Tibial nerve (tissue), 4 donors: Measurements from ENCODE around the gene SDK1. TPM values are rescaled to one million over a fixed set of nuclear protein-coding genes. Genes with fewer than 3 reads are reported as not detected.

Experiments
- DNase-seq, 2 donors: peaks; one replicate each; pipeline ENCODE4 v3.0.0-alpha.2; 2019; ENCODE audit warnings: low spot score in 2 of 2
- H3K27ac ChIP-seq, 4 donors: fragments of 200-600 bp; sonication (generic) in 3 of 4; one replicate each; pipeline ENCODE4 v1.5.1; 2017 to 2019; ENCODE audit warnings: mild to moderate bottlenecking in 1 of 4
- H3K27me3 ChIP-seq, 2 donors: fragments of 200-600 bp; sonication (generic) in 1 of 2; one replicate each; pipeline versions ENCODE4 v1.5.1 to v1.6.0; 2017 to 2019
- H3K36me3 ChIP-seq, 3 donors: fragments of 200-600 bp; sonication (generic); one replicate each; pipeline ENCODE4 v1.5.1; 2018 to 2019
- H3K4me1 ChIP-seq, 4 donors: fragments of 200-600 bp; sonication (generic) in 3 of 4; one replicate each; pipeline ENCODE4 v1.5.1; 2017 to 2019
- H3K4me3 ChIP-seq, 4 donors: fragments of 200-600 bp; sonication (generic) in 3 of 4; one replicate each; pipeline ENCODE4 v1.5.1; 2017 to 2019; ENCODE audit warnings: mild to moderate bottlenecking in 1 of 4, moderate library complexity in 1 of 4
- H3K9me3 ChIP-seq, 4 donors: fragments of 200-600 bp; sonication (generic) in 3 of 4; one replicate each; pipeline ENCODE4 v1.5.1; 2017 to 2019
- EP300 ChIP-seq, 2 donors: sonication (generic); formaldehyde crosslinking; IDR thresholded peaks; one replicate each; pipeline ENCODE4 v1.6.1; 2017; ENCODE audit warnings: antibody characterized with exemption in 2 of 2, mild to moderate bottlenecking in 1 of 2
- POLR2A ChIP-seq, 2 donors: fragments of 450-650 bp; IDR thresholded peaks; one replicate each; pipeline ENCODE4 v1.6.1; 2017; ENCODE audit warnings: antibody characterized with exemption in 2 of 2, mild to moderate bottlenecking in 2 of 2, moderate library complexity in 2 of 2
- WGBS, 2 donors: methylation state at CpG; one replicate each; pipeline ENCODE4 v1.1.5; 2018; 5-methylcytosine and 5-hydroxymethylcytosine counted together
- total RNA-seq, 4 donors: library from RNA; depleted of rRNA; stranded (reverse); fragments of >200 nt; gene quantifications; one replicate each; pipeline ENCODE4 v1.1.0, GENCODE V29; 2016
- TF ChIP-seq, protein P1 (sequence below), 5 experiments: fragments of 200-600 bp in 3 of 5; fragments of 450-650 bp in 2 of 5; sonication (generic) in 3 of 5; IDR thresholded peaks; one replicate each; pipeline ENCODE4 v1.5.1; 2016 to 2019; ENCODE audit warnings: antibody characterized with exemption in 5 of 5, mild to moderate bottlenecking in 3 of 5, moderate library complexity in 2 of 5

Gene SDK1
- total RNA-seq, 4 donors from 2014 or later, result 8.2 to 16.2 (median 12.9) TPM

GRCh38 chr7:4067874-4068273 lies 766.8 kb downstream of the SDK1 start:
- WGBS, 2 donors, result 67 to 80% methylated on average over 4 of the region's 4 CpGs
- peaks cover 0 to 7% (median 0%) of the 10 kb centered on the region in 3 donors for H3K36me3 ChIP-seq
- no peak overlapping the region for H3K27ac ChIP-seq
- TF ChIP-seq, protein P1, sequence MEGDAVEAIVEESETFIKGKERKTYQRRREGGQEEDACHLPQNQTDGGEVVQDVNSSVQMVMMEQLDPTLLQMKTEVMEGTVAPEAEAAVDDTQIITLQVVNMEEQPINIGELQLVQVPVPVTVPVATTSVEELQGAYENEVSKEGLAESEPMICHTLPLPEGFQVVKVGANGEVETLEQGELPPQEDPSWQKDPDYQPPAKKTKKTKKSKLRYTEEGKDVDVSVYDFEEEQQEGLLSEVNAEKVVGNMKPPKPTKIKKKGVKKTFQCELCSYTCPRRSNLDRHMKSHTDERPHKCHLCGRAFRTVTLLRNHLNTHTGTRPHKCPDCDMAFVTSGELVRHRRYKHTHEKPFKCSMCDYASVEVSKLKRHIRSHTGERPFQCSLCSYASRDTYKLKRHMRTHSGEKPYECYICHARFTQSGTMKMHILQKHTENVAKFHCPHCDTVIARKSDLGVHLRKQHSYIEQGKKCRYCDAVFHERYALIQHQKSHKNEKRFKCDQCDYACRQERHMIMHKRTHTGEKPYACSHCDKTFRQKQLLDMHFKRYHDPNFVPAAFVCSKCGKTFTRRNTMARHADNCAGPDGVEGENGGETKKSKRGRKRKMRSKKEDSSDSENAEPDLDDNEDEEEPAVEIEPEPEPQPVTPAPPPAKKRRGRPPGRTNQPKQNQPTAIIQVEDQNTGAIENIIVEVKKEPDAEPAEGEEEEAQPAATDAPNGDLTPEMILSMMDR (IDR thresholded peaks at IDR 0.05), result no peak
- TF ChIP-seq EP300 (IDR thresholded peaks at IDR 0.05) (no peak), POLR2A (IDR thresholded peaks at IDR 0.05) (no peak)
- no peaks in the 10 kb centered on the region for H3K27me3 ChIP-seq
- H3K4me3 ChIP-seq, result no peak overlapping the region
- no peaks in the 10 kb centered on the region for H3K4me1 ChIP-seq
- no peak for DNase-seq
- no peaks in the 10 kb centered on the region for H3K9me3 ChIP-seq

DNA sequence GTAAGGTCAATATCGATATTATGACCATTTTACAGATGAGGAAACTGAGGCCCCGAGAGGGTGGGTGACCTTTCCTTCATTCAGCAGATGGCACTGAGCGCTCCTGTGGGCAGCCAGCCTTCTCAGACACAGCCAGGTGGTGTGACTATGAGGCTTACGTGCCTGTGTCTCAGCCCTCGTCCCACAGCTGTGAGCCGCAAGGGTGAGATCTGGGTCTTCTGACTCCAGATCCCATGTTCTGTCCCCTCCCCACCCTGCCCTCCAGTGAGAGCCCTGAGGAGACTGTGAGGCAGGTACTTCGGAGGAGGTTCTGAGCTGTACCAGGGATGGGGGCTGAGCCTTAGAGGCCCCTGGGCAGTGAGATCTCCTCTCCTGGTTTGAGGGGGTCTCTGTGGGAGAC lies 767.2 kb downstream of the SDK1 start:
- H3K4me1 ChIP-seq, result no peaks in the 10 kb centered on the region
- H3K27me3 ChIP-seq, result no peaks in the 10 kb centered on the region
- no peak for DNase-seq
- no peaks in the 10 kb centered on the region for H3K9me3 ChIP-seq
- peaks cover 0 to 7% (median 0%) of the 10 kb centered on the region in 3 donors for H3K36me3 ChIP-seq
- WGBS, 2 donors, result 86 to 92% methylated on average over 7 of the region's 7 CpGs
- no peak overlapping the region for H3K4me3 ChIP-seq
- TF ChIP-seq EP300 (IDR thresholded peaks at IDR 0.05) (no peak), POLR2A (IDR thresholded peaks at IDR 0.05) (no peak)
- TF ChIP-seq, protein P1 (IDR thresholded peaks at IDR 0.05), result no peak
- H3K27ac ChIP-seq, result no peak overlapping the region

DNA sequence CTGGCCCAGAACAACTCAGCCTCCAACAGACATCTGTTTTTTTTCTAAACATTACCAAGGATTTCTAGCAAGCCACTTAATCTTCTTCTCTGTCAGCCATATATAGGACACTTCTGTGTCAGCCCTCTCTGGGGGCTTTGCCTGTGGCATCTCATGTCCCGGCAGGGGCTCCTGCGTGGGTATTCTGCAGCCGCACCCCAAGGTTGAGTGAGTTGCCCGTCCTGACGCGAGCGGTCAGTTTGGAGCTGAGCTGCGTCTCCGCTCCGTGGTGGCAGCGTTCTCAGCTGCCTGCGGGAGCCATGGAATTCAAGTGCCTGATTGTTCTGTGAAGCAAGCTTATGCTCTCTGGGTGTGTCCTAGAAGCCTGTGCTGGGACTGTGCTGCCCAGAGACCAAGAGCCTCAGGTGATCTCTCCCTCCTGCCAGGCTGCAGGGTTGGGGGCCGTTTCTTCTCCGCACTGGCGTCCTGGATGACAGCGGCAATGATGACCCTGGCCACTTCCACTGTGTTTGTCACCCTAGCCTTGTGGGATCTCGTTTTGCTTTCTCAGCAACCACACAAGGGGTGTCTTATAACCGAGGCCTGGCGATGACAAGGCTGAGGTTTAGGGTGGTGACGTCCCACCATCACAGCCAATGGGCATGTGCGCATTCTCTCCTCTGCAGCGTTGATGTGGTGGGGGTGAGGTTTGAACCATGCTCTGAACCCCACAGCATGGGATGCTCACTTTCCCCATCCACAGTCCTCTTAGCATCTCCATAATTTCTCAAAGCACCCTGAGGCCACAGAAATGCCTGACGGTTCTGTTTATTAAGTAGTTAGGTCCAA lies 768.4 kb downstream of the SDK1 start:
- no peak for DNase-seq
- Histone ChIP-seq H3K27me3 (no peaks in the 10 kb centered on the region), H3K4me1 (no peaks in the 10 kb centered on the region), H3K4me3 (no peak overlapping the region), H3K36me3 (peaks cover 0 to 7% (median 0%) of the 10 kb centered on the region in 3 donors), H3K27ac (no peak overlapping the region), H3K9me3 (no peaks in the 10 kb centered on the region)
- no peak for TF ChIP-seq POLR2A (IDR thresholded peaks at IDR 0.05)
- TF ChIP-seq, protein P1 (IDR thresholded peaks at IDR 0.05), result no peak
- 81 to 88% methylated on average over 16 to 23 of the region's 23 CpGs for WGBS, 2 donors

- Histone ChIP-seq H3K4me1 (no peaks in the 10 kb centered on the region), H3K4me3 (no peak overlapping the region), H3K9me3 (no peaks in the 10 kb centered on the region), H3K36me3 (peaks cover 0 to 7% (median 0%) of the 10 kb centered on the region in 3 donors), H3K27me3 (no peaks in the 10 kb centered on the region), H3K27ac (no peak overlapping the region)
- DNase-seq, result no peak
- TF ChIP-seq POLR2A (IDR thresholded peaks at IDR 0.05) (no peak), EP300 (IDR thresholded peaks at IDR 0.05) (no peak)
- TF ChIP-seq, protein P1 (IDR thresholded peaks at IDR 0.05), result no peak
- WGBS, 2 donors, result 76 to 97% methylated on average over 7 of the region's 7 CpGs
Measured at GRCh38 chr7:4070214-4070613, 769.2 kb downstream of the SDK1 start.

- Histone ChIP-seq H3K4me1 (no peaks in the 10 kb centered on the region), H3K27me3 (no peaks in the 10 kb centered on the region), H3K4me3 (no peak overlapping the region), H3K9me3 (no peaks in the 10 kb centered on the region), H3K27ac (no peak overlapping the region), H3K36me3 (peaks cover 0 to 7% (median 0%) of the 10 kb centered on the region in 3 donors)
- TF ChIP-seq, protein P1 (IDR thresholded peaks at IDR 0.05), result no peak
- TF ChIP-seq EP300 (IDR thresholded peaks at IDR 0.05) (no peak), POLR2A (IDR thresholded peaks at IDR 0.05) (no peak)
- WGBS, 2 donors, result 72 to 75% methylated on average over 11 of the region's 11 CpGs
- no peak for DNase-seq
Measured at GRCh38 chr7:4071370-4072058, 770.5 kb downstream of the SDK1 start.
